IPS DF 19.7 (cell line): Measurements from ENCODE around the gene SUN2.

ENCODE experiments used
- DNase-seq: peaks from one replicate; pipeline ENCODE4 v3.0.0-alpha.2; 2013; ENCODE audit warnings: low read depth, low spot score

Gene SUN2

DNA sequence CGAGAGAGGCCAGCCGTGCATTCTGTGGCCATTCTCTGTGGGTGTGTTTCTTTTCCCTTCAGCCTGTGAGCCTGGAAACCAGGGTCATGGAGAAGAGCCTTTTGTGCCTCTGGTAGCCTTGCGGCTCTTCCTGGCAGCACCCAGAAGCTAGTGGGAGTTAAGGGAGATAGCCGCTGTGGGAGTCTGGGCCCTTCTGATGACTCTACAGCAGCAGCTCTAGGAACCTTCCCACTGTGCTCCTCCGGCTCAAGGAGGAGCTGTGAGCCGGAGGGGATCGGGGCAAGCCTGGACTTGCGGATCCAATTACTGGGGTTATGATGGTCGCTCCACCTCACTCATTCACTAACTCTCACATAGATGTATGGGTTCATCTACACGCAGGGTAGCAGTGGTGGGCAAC is 39.5 kb downstream of the SUN2 start:
- no peak for DNase-seq

DNA sequence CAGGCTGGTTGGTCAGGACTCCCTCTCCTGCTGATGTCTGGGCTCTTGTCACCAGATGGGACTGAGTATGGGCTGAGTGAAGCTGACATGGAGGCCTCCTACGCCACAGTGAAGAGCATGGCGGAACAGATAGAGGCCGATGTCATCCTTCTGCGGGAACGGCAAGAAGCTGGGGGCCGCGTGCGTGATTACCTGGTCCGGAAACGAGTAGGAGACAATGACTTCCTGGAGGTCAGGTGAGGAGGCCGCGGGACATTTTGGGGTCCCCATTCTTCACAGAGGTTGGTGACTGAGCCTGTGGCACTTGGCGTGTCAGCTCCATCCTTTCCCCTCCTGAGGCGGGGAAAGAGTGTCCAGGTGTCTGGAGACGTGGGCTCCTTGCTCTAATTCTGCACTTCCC is 39.9 kb downstream of the SUN2 start:
- no peak for DNase-seq

GRCh38 chr22:38715176-38715764 is 40.5 kb downstream of the SUN2 start:
- no peak for DNase-seq

- DNase-seq: no peak
Measured at GRCh38 chr22:38713921-38714320, 41.9 kb downstream of the SUN2 start.

DNA sequence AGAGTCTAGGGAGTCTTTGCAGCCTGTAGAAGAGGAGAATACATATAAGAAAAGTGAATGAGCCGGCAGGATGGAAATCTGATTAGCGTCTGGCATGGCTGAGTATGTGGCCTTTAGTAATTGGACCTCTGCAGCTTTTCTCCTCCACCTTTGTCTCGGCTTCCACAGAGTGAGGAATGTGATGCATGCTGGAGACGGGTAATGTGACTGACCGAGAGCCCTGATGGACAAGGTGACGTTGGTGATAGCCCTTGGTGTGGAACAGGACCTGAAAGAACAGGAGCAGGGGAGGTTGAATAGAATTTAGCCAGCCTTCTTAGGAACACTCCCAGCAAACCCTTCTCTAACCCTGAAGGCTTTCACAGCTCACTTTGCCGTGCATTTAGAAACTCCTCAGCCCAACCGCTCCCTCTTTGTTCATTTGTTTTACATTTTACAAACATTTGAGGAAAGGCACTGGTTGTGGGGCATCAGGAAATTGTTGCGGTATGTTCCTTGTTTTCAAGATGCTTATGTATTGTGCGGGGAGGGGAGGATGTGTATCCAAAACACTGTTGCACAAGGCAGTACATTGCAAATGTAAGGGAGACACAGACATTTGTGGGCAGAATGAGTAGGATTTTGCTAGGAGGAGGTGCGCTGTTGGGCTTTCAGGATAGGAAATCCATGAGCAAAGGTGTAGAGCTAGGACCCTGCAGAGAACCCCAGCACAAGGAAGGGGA is 43.2 kb downstream of the SUN2 start:
- no peak for DNase-seq

- DNase-seq: no peak
Measured at GRCh38 chr22:38710866-38711265, 44.9 kb downstream of the SUN2 start.

DNA sequence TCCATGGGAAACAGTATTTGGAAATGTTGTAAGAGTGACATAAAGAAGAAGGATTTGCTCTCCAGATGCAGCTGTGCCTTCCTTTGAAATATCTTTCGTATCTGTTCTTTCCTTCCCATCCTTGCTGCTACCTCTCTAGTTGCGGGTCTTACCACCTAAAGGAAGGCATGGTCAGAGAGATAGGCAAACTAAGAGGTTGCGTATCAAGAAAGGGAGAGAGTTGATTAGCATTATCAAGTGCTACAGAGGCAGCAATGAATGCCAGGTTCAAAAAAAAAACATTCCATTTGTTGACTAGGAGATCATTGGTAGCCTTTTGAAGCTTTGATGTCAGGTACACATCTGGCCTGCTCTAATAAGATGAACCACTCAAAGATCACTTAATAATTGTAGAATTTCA is 45.4 kb downstream of the SUN2 start:
- no peak for DNase-seq

GRCh38 chr22:38709306-38709705 is 46.5 kb downstream of the SUN2 start:
- no peak for DNase-seq

DNA sequence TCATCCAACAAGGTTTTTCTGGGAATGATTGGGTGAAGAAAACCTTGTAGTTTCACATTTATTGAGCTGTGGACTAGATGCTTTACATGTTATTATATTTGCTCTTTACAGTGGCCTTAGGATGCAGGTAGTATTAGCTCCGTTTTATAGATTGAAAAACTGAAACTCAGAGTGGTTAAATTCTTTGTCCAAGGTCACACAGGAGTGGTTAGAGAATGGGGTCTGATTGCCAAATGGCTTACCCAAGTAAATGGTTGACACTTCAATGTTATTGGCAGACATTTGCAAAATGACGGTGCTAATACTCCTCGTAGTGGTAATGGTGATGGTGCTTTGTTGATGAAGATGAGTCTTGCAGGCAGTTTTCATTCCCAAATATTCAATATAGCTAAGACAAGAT is 47.8 kb downstream of the SUN2 start:
- no peak for DNase-seq

- DNase-seq: no peak
Measured at GRCh38 chr22:38707346-38707745, 48.5 kb downstream of the SUN2 start.

- no peak for DNase-seq
Measured at GRCh38 chr22:38706901-38707195, 49.0 kb downstream of the SUN2 start.

GRCh38 chr22:38706101-38706900 is 49.5 kb downstream of the SUN2 start:
- DNase-seq: no peak

GRCh38 chr22:38705235-38706100 is 50.3 kb downstream of the SUN2 start, which contains the start of gene GTPBP1:
Gene GTPBP1 (plus strand): TSS chr22:38705944. CDS start chr22:38705956, 12 bp downstream.
- DNase-seq: peak; percentile 100

DNA sequence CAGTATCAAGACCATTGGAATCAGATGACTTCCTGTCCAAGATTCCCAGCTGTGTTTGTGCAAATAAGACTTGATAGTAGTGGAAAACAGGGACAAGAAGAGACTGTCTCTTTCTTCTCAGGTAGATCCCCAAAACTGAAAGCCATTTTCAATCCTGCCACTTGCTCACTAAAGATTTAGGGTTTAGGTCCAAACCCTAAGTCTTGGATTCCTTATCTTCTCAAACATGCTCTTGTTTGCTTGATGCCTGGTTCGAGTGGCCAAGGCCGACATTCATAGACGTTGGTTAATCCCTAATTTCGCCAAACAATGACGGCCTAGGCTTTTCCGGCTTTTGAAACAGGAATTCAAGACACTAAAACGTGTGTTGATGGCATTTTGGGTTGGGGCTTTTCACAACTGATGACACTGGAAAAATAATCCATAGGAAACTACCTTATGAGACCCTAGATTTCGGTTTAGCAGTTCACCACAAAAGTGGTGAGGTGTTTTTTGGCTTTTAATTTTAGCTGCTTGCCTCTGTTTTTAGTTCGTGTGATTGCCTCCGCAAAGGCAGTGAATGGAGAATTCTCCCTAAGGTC is 51.1 kb downstream of the SUN2 start:
- DNase-seq: no peak

DNA sequence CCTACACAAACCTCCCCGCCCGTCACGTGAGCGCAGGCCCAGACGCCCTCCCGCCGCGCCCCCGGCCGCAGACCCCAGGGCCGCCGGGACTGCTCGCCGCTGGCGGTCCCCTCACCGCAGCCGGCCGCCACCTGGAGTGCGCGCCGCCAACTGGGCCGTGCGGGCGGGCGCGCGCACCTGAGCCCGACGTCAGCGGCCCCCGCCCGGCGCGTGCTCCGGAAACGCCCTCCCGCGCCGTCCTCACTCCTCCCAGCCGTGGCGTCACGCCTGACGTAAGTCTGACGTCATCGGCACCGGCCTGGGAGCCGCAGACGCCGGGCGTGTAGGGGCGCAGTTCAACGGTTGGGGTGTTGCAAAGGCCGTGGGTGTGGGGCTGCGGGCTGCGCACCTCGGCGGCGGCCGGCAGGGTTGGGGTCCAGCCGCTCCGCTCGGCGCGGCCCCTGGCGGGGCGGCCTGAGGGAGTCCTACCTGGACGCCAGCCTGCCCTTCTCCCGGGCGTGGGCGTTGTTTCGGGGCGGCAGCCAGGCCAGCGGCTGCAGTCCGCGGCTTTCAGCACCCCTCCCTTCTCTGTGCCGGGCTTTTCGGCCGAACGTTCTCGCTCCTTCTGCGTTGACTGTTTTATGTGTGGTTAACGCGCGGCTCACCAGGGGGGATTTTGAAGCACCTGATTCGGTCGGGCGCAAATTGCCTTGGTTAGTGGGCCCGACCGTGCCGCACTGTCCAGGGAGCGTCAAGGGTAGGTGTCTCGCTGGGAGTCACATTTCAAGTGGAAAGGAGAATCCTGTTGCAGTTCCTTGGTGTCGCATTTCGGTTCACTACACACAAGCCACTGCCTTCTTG is 54.8 kb downstream of the SUN2 start, which contains the start of gene JOSD1:
Gene JOSD1, minus strand, starts transcription at position 155 of the 840 bp plus-strand sequence. CDS start 956 bp downstream, outside the sequence.
- DNase-seq: peak; percentile 61

DNA sequence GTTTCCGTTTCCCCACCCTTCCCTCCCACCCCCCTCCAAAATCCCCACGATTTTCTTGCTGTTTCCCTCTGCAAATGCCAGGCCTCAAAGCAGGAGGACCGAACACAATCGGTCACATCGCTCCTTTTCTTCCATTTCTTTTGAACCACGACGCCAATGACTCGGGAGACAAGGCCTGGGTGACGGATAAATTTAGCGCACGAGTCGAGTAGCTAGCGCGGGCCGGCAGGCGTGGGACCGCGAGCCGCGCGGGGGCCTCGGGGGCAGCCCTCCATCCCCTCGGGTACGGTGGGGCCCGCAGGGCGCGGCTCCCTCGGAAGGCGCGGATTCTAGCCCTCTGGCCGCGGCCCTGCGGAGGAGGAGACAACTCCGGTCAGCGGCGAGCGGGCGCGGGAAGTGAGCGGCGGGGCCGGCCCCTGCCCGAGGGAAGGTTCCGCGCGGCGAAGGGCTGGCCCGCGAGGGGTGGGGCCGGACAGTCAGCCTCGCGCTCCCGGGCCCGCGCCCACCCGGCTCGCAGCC is 55.5 kb downstream of the SUN2 start:
- DNase-seq: no peak

DNA sequence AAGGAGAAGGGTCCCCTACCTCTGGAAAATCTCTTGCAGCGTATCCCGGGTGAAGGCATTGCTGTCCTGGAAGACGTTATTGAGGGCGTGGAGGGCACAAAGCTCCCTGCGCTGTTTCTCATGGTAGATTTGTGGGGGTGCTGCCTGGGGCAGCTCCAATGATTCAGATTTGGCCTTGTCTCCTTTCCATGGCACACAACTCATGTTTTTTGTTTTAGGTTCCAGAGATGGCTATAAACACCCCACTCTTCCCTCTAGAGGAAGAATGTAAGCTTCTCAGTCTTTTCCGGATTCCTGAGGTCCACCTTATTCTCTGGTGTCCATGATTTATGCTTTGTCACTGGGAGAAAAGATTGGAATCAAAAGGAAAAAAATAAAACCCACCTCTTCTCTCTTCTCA is 56.0 kb downstream of the SUN2 start:
- DNase-seq: no peak

- DNase-seq: no peak
Measured at GRCh38 chr22:38699143-38699542, 56.7 kb downstream of the SUN2 start.

DNA sequence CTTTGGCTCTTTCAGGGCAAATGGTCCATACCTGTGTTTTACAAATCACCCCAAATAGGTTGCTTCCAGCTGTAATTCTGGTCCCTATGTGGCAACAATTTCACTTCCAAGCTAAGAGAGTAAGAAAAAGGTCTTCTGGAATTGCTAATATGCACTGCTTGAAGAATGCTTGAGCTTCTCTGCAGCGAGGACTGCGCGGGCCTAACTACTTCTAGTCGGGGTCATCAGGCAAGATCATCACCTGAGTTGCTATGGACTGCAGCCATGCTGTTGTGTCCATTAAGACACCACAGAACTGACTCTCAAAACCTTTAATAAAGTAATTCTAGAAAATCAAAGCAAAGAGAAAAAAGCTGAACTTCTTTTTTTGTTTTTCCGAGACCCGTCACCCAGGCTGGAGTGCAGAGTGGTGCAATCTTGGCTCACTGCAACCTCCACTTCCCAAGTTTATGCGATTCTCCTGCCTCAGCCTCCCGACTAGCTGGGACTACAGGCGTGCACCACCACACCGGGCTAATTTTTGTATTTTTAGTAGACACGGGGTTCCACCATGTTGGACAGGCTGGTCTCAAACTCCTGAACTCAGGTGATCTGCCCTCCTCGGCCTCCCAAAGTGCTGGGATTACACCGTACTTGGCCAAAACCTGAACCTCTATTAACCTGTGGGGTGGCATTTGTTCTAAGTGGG is 57.2 kb downstream of the SUN2 start:
- DNase-seq: no peak
